ENCODE results near the gene CRYBA1.
"Not testable (repeated sequence)": the region's sequence is repeated elsewhere in the genome, so short reads cannot be mapped to it uniquely, and the experiment has no call there.

The CRYBA1 gene, protein sequence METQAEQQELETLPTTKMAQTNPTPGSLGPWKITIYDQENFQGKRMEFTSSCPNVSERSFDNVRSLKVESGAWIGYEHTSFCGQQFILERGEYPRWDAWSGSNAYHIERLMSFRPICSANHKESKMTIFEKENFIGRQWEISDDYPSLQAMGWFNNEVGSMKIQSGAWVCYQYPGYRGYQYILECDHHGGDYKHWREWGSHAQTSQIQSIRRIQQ

DNA sequence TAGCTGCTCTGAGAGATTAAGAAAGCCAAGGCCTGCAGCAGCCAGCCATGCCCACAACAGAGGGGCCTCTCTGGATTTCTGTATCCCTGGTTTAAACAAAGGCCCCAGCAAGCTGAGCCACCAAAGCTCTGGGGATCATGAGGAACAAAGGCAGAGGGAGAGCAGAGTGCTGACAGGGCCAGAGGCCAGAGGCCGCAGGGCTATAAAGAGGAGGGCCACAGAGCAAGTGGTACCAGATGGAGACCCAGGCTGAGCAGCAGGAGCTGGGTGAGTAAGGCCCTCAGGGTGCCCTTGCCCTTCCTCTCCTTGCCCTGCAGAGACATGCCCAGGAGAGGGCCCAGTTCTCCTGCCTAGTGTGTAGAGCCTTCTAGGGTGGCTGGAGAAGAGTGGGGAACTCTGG lies at the start of gene CRYBA1:
Gene CRYBA1 (plus strand): TSS at position 232 of the 400 bp plus-strand sequence. CDS start 5 bp downstream, at position 237.
- DNase-seq (ENCODE audit: low read depth in 4 of 4, low spot score in 1 of 4), result no peak

DNA sequence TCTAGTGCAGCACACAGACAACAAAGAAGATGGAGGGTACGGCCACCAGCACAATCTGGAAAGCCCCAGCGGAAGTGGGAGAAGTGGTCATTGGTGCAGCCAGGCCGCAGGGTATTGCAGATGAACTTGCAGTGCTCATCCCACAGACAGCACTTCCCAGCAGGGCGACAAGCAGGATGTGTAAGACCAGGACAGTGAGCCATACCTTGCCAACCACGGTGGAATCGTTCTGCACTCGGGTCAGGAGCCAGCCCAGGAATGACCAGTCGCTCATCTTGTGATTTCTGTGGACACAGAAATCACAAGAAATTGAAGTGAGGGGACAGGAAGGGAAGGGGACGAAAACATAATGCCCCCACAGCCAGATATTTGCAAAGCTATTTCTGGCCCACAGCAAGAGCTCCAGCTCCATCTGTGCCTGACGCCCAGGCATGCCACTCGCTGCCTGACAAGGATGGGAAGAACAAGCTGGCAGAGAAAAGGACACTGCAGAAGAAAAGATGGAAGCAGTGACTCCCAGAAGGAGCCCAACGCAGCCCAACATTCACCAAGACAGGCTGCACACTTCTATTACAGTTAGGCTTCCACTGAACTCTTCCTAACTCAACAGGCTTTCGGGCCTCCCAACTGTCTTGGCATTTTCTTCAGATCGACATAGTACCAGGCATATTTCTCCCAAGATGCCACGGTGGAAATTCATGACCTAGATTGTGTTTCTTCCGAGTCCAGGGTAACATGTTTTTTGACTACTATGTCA lies 49.0 kb upstream of the CRYBA1 start:
- DNase-seq (ENCODE audit: low read depth in 4 of 4, low spot score in 1 of 4), result no peak

DNA sequence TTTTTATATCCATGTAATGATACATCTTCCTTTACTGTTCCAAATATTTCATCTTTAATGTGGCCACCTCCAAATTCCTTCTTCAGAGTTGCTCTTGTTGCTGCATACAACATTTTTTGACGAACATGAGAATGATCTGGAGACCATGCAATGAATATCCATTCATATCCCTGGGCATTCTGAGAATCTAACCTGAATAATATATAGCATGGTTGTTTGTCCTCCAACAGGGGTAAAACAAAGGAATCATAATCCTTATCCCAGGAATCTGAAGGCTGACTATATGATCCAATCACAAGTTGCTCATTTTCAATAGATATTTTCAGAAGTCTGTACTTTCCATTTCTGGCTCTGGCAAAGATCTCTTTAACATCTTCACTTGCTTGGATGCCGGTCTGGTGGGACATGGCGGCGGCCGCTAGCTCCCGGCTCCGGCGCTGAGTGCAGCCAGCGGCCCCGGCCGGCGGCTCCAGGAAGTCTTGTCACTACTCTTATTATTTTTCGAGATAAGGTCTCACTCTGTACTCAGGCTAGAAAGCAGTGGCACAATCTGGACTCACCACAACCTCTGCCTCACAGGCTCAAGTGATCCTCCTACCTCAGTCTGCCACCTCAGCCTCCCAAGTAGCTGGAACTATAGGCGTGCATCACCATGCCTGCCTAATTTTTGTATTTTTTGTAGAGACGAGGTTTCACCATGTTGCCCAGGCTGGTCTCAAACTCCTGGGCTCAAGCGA lies 42.4 kb upstream of the CRYBA1 start:
- DNase-seq (ENCODE audit: low read depth in 4 of 4, low spot score in 1 of 4), result not testable (repeated sequence)

DNA sequence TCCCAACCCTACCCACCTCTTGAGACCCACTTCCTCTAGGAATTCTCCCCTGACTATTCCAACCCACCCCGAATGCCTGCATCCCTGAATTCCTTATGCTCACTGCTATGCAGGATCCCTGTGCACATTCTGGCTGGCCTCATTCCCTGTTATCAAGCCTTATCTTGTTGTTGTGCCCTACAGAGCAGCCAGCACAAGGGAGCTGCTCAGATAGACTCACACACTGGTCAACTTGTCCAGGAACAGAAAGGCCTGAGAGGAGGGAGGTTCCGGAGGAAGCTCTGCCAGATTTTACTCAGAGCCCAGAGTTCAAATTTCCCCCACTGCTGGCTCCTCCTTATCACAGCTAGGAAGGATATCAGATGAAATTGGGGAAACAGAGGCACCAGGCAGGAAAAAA lies 41.6 kb upstream of the CRYBA1 start:
- DNase-seq (ENCODE audit: low read depth in 4 of 4, low spot score in 1 of 4), result no peak

DNA sequence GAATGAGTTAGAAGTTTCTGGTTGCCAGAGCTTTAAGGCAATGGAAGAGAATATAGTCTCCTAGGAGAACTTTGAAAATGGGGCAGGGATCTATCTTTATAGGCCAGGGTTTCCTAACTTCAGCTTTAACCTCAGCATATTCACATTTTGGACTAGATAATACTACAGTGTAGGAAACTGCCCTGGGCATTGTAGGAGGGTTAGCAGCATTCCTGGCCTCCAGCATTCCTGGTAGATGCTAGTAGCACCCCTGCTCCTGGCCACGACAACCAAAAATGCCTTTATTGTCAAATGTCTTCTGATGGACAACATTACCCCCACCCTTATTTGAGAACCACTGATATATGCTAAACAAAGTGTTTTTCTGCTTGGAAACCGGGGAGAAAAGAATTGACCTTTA lies 38.7 kb upstream of the CRYBA1 start:
- no peak for DNase-seq (ENCODE audit: low read depth in 4 of 4, low spot score in 1 of 4)

DNA sequence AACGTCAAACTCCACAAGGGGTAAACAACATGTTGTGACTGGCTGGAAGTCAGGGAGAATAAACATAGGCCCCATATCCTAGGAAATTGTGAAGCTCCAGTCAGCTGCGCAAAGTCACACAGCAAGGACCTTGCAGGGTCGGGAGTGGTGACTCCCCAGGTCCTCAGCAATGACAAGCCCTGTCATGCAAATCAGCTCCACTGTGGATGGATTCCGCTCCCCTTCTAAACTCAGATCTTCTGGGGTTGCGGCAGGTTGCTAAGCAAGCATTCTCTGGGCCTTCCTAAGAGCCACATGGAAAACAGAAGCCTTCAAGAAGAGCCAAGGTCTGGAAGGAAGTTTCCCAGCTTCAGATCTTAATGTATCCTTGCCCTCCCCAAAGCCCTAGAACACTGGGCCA lies 37.6 kb upstream of the CRYBA1 start:
- DNase-seq (ENCODE audit: low read depth in 4 of 4, low spot score in 1 of 4), result no peak

DNA sequence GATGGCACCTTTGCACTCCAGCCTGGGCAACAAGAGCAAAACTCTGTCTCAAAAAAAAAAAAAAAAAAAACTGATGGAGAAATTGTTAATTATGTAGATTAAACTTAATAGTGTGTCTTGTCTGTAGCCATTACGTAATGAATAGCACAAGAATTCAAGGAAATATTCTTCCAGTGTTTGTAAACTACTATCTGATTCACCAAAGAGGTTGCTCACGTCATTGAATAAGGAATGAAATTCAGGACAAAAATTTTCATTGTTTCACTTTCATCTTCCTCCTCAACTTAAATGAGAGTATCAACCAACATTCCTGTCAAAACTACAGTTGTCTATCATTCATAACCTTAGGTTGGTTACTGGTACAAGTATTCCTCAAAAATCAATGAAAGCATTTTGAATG lies 35.8 kb upstream of the CRYBA1 start:
- no peak for DNase-seq (ENCODE audit: low read depth in 4 of 4, low spot score in 1 of 4)

DNA sequence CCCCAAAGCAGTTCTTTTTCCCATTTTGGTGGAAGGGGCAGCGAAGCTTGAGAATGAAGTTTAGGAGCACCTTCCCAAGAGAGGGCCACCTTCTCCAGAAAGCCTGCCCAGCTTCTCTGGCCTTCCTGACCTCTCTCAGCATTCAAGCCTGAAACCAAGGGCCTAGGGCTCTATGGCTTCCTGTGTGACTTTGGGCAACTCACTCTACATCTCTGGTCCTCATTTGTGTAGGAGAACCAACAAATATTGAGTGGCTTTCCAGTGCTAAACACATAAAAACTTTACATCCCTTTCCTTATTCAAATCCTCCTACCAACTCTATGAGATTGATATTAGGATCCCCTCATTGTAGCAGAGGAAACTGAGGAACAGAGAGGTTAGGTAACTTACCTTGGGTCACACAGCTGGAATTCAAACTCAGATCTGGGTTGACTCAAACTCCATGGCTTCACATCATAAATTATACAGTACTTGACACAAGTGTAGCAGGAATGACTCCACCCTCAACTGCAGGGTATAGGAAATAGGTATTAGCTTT lies 34.5 kb upstream of the CRYBA1 start:
- DNase-seq (ENCODE audit: low read depth in 4 of 4, low spot score in 1 of 4), result no peak

DNA sequence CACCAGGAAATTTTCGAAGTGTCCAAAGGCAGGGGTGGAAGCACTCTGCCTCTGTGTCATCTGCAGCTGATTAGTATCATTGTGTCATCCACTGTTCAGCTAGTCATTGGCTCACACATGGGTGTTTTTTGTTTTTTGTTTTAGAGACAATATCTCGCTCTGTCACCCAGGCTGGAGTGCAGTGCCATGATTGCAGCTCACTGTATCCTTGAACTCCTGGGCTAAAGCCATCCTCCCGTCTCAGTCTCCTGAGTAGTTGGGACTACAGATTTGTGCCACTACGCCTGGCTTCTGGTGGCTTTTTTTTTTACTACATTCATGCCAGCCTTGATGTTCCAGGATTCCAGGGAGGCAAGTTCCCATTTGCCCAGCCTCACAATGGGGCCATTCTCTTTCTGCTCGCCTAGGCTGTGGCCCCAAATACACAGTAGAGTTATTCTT lies 34.0 kb upstream of the CRYBA1 start:
- no peak for DNase-seq (ENCODE audit: low read depth in 4 of 4, low spot score in 1 of 4)

DNA sequence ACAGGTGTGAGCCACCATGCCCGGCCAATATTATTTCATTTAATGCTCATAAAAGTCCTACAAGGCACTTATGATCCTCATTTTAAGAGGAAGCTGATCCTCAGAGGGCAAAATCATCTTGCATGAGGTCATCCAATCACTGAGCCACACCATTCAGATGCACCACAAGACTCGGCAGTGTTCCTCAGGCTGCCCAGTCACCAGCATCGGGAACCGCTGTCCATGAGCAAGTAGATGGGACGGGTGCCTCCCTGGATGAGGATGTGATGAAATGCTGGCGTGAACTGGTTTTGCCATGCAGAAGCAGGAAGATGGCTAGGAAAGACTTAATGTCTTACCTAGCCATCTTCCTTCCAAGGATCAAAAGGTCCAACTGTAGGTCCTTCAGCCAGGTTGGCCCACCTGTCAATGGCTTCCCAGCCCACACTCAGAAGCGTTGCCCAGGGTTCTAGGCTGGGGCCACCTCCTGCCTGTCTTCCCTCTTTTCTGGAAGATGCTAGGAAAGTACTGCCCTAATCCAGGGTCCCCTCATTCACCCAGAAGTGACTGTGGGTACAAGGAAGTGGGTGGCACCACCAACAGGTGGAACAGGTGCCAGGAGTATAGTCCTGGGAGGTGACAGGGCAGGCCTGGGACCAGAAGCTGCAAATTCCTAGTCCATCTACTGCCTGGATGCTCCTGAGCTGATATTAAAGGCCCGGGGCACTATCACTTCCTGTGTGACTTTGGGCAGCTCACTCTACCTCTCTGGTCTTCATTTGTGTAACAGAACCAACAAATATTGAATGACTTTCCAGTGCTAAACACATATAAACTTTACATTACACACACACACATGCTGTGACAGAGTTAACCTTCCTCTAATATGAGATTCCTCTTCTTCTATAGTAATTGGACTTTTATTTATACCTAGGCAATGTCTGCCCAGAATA lies 32.2 kb upstream of the CRYBA1 start:
- no peak for DNase-seq (ENCODE audit: low read depth in 4 of 4, low spot score in 1 of 4)

DNA sequence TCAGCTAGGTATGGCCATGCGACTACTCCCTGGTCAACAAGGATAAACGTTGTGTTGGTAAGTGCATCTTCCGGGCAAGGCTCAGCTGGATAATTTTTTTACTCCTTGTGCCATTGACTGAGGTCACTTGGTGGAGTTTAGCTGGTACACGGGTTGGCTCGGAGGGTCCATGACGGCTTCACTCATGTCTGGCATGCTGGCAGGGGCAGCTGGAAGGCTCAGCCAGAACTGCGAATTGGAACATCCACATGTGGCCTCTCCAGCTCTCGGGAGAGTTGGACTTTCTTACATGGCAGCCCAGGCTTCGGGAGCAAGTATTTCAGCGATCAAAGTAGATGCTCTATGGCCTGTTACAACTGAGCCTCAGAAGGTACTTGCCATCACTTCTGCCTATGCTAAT lies 31.5 kb upstream of the CRYBA1 start:
- DNase-seq (ENCODE audit: low read depth in 4 of 4, low spot score in 1 of 4), result no peak

DNA sequence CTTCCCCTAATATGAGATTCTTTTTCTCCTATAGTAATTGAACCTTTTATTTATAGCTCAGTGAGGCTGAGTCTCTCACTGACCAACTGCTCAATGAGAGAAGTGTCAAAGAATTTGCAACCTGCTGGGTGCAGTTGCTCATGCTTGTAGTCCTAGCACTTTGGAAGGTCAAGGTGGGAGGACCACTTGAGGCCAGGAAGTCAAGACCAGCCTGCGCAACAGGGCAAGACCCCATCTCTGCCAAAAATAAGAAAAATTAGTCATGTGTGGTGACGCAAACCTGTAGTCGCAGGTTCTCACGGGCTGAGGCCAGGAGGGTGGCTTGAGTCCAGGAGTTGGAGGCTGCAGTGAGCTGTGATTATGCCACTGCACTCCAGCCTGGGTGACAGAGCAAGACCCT lies 30.9 kb upstream of the CRYBA1 start:
- DNase-seq (ENCODE audit: low read depth in 4 of 4, low spot score in 1 of 4), result no peak

DNA sequence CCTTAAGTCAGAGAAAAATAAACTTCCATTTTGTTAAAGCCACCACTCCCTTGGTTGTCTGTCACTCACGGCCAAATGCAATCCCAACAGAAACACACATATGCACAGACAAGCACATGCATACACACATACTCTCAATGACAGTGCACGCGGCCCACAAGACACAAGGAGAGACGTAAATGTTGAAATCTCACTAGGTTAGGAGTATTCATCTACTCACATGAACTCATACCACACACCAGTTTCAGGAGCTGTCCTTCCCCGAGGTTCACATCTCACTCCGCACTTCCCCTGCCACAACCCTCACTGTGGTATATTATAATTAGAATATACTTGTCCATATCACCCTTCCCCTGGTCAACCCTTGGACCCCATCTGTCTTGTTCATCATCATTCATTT lies 30.5 kb upstream of the CRYBA1 start:
- no peak for DNase-seq (ENCODE audit: low read depth in 4 of 4, low spot score in 1 of 4)

DNA sequence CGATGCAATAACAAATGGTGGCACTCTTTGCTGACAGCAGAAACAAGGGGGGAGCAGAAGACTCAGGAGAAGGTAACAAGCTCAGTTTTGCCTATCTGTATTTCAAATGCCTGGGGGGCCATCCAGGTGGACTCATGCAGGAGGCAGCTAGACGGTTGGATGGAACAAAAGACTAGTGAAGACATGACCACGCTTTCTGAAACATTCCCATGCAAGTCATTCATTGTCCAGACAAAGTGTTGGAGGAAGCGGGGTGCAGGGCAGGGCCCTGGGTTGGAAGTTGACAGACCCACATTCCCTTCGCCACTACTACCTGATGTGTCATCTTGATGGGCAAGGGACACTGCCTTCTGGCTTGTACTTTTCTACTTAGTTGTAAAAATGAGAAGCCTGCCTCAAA lies 29.8 kb upstream of the CRYBA1 start:
- DNase-seq (ENCODE audit: low read depth in 4 of 4, low spot score in 1 of 4), result no peak

DNA sequence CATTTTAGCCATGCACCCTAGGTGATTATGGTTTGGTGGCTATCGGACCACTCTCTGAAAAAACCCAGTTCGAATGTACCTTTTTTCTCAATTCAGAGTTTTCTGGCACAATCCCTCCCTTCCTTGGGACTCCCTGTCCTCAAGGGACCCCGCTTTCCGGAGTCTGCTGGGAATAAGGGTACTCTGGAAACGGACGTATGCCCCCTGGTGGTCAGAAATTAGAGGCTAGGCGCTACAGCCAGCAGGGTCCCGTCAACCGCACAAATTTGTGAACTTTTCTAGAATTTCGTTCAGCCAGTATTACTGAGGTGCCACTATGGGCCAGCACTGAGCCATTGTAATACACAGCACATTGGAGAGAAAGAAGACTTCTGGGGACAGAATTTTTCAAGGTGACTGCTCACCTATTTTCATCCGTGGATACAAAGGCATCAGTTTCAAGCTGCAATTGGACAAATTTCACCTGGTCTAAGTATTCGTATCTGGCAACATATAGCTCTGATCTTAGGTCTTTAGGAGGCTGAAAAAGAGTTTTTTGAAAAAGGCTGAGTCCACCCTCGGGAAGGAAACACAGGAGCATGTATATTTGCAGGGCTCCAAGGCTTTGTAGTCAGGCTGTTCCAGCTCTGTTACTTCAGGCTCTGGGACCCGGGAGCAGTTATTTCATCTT lies 27.1 kb upstream of the CRYBA1 start:
- DNase-seq (ENCODE audit: low read depth in 4 of 4, low spot score in 1 of 4), result peak; percentile 54 to 58 (median 56)

DNA sequence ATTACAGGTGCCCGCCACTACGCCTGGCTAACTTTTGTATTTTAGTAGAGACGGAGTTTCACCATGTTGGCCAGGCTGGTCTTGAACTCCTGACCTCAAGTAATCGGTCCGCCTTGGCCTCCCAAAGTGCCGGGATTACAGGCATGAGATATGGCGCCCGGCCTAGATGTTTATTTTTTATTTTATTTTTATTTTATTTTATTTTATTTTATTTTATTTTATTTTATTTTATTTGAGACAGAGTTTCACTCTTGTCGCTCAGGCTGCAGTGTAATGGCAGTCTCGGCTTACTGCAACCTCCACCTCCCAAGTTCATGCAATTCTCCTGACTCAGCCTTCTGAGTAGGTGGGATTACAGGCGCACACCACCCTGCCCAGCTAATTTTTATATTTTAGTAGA lies 25.3 kb upstream of the CRYBA1 start:
- DNase-seq (ENCODE audit: low read depth in 4 of 4, low spot score in 1 of 4), result not testable (repeated sequence)

DNA sequence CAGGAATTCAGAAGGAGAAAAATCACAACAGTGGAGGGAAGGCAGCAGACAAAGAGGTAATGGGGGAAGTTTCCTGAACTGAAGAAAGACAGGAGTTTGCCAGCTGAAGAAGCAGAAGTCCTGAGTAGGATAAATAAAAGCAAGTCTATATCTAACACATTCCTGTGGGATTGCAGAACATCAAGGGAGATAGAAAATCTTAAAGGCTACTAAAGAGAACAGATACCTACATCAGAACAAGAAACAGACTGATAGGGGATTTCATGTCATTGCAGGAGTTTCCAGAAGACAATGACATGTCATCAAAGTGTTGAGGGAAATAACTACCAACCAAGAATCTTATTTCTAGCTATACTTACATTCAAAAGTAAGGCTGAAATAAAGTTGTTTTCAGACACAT lies 21.3 kb upstream of the CRYBA1 start:
- DNase-seq (ENCODE audit: low read depth in 4 of 4, low spot score in 1 of 4), result no peak

DNA sequence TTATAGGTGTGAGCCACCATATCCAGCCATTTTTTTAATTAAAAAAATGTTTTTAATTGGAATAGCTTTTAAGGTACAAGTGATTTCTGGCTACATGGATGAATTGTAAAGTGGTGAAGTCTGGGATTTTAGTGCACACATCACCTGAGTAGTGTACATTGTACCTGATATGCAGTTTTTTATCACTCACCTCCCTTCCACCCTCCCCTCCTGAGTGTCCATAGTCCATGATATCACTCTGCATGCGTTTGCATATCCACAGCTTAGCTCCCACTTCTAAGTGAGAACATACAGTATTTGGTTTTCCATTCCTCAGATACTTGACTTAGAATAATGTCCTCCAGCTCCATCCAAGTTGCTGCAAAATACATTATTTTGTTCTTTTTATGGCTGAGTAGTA lies 13.4 kb upstream of the CRYBA1 start:
- DNase-seq (ENCODE audit: low read depth in 4 of 4, low spot score in 1 of 4), result no peak

DNA sequence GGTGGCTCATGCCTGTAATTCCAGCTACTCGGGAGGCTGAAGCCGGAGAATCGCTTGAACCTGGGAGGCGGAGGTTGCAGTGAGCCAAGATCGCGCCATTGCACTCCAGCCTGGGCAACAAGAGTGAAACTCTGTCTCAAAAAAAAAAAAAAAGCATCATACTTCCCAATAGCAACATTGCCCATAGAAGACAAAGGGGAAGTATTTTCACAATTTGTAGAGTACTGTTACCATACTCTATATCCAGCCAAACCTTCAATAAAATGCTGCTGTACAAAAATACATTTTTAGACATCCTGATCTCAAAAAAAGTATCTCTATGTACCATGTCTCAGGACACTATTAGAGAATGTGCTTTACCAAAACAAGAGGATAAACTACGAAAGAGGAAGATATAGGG lies 11.7 kb upstream of the CRYBA1 start:
- DNase-seq (ENCODE audit: low read depth in 4 of 4, low spot score in 1 of 4), result not testable (repeated sequence)

DNA sequence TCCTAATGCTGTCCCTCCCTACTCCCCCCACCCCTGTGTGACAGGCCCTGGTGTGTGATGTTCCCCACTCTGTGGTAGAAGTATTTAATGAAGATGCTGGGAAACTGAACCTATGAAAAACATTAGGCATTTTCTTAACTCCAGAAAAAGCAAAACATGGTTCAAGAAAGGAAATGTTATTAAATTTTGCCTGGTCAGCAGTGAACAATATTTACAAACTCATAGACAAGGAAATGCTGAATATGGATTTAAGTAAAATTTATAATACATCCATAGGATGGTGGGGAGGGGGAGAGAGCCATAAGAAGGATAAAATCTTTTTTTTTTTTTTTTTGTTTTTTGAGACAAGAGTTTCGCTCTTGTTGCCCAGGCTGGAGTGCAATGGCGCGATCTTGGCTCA lies 10.8 kb upstream of the CRYBA1 start:
- DNase-seq (ENCODE audit: low read depth in 4 of 4, low spot score in 1 of 4), result no peak
